ACC112 (cell line): Measurements from ENCODE around the gene CD109.
A peak's percentile ranks its signal among the peaks of the same experiment; 100 is the strongest.

Experiments used
- H2AFZ ChIP-seq: fragments of 200-600 bp; sonication (generic); one replicate; pipeline ENCODE4 v1.6.0; 2017; ENCODE audit warnings: antibody characterized with exemption, low read length; ENCODE audit not compliant: unreplicated experiment
- H3K27ac ChIP-seq: fragments of 200-600 bp; sonication (generic); 2 replicates; pipeline ENCODE4 v1.5.1; 2014; ENCODE audit warnings: low read depth, mild to moderate bottlenecking, antibody characterized with exemption, low read length, moderate library complexity
- H3K27me3 ChIP-seq: fragments of 200-600 bp; sonication (generic); 2 replicates; pipeline ENCODE4 v1.6.1; 2014; ENCODE audit warnings: mild to moderate bottlenecking, antibody characterized with exemption, low read length, moderate library complexity, mixed read lengths; ENCODE audit not compliant: insufficient read depth
- H3K36me3 ChIP-seq: fragments of 200-600 bp; sonication (generic); 2 replicates; pipeline ENCODE4 v1.6.1; 2016; ENCODE audit warnings: mild to moderate bottlenecking, antibody characterized with exemption, low read length, moderate library complexity, mixed read lengths; ENCODE audit not compliant: insufficient read depth
- H3K4me1 ChIP-seq: fragments of 200-600 bp; sonication (generic); one replicate; pipeline ENCODE4 v1.6.1; 2016; ENCODE audit warnings: low read length, mixed read lengths; ENCODE audit not compliant: insufficient read depth, unreplicated experiment, control insufficient read depth
- H3K4me3 ChIP-seq: fragments of 200-600 bp; sonication (generic); 2 replicates; pipeline ENCODE4 v1.5.1; 2014; ENCODE audit warnings: mild to moderate bottlenecking, low read depth, low read length
- H3K79me2 ChIP-seq: fragments of 200-600 bp; sonication (generic); one replicate; pipeline ENCODE4 v1.6.0; 2016; ENCODE audit warnings: low read length; ENCODE audit not compliant: control insufficient read depth, unreplicated experiment, insufficient read depth

Gene CD109

GRCh38 chr6:73743081-73743480 is 47.1 kb downstream of the CD109 start:
- H3K27me3 ChIP-seq: no peaks in the 10 kb centered on the region
- no peaks in the 10 kb centered on the region; the same call in 1 of the 2 replicates for H3K36me3 ChIP-seq
- peaks cover 24% of the 10 kb centered on the region for H3K4me1 ChIP-seq
- H2AFZ ChIP-seq: no peak overlapping the region
- no peak overlapping the region for H3K27ac ChIP-seq
- H3K4me3 ChIP-seq: no peak overlapping the region
- no peaks in the 10 kb centered on the region for H3K79me2 ChIP-seq

GRCh38 chr6:73743556-73743955 is 47.6 kb downstream of the CD109 start:
- Histone ChIP-seq H3K27me3 (no peaks in the 10 kb centered on the region), H3K79me2 (no peaks in the 10 kb centered on the region), H3K4me3 (no peak overlapping the region), H2AFZ (no peak overlapping the region), H3K27ac (no peak overlapping the region), H3K36me3 (no peaks in the 10 kb centered on the region; the same call in 1 of the 2 replicates), H3K4me1 (peaks cover 24% of the 10 kb centered on the region)

GRCh38 chr6:73746787-73747186 is 50.8 kb downstream of the CD109 start:
- Histone ChIP-seq H3K36me3 (no peaks in the 10 kb centered on the region; the same call in none of the 2 replicates), H3K4me3 (peak overlapping the region; percentile 60), H3K79me2 (no peaks in the 10 kb centered on the region), H3K27ac (peak overlapping the region; percentile 55), H3K4me1 (peaks cover 24% of the 10 kb centered on the region), H2AFZ (no peak overlapping the region), H3K27me3 (no peaks in the 10 kb centered on the region)

- H3K4me3 ChIP-seq: peak overlapping the region; percentile 60
- no peaks in the 10 kb centered on the region for H3K27me3 ChIP-seq
- H3K36me3 ChIP-seq: no peaks in the 10 kb centered on the region; the same call in none of the 2 replicates
- H3K4me1 ChIP-seq: peaks cover 24% of the 10 kb centered on the region
- peak overlapping the region; percentile 49 for H2AFZ ChIP-seq
- H3K79me2 ChIP-seq: no peaks in the 10 kb centered on the region
- H3K27ac ChIP-seq: peak overlapping the region; percentile 55
Observed at GRCh38 chr6:73747289-73747688, 51.3 kb downstream of the CD109 start.

- no peaks in the 10 kb centered on the region for H3K4me1 ChIP-seq
- H3K79me2 ChIP-seq: no peaks in the 10 kb centered on the region
- H3K36me3 ChIP-seq: no peaks in the 10 kb centered on the region; the same call in 1 of the 2 replicates
- no peak overlapping the region for H3K27ac ChIP-seq
- H3K27me3 ChIP-seq: no peaks in the 10 kb centered on the region
- H3K4me3 ChIP-seq: no peak overlapping the region
- no peak overlapping the region for H2AFZ ChIP-seq
Observed at GRCh38 chr6:73752943-73753342, 56.9 kb downstream of the CD109 start.

- Histone ChIP-seq H3K79me2 (no peaks in the 10 kb centered on the region), H3K4me3 (no peak overlapping the region), H3K36me3 (peaks cover 3% of the 10 kb centered on the region), H3K4me1 (peaks cover 4% of the 10 kb centered on the region), H2AFZ (no peak overlapping the region), H3K27ac (no peak overlapping the region), H3K27me3 (no peaks in the 10 kb centered on the region)
Observed at GRCh38 chr6:73766040-73766439, 70.0 kb downstream of the CD109 start.

GRCh38 chr6:73768558-73768957 is 72.6 kb downstream of the CD109 start:
- H3K27ac ChIP-seq: no peak overlapping the region
- peaks cover 9% of the 10 kb centered on the region for H3K36me3 ChIP-seq

GRCh38 chr6:73769976-73770375 is 74.0 kb downstream of the CD109 start:
- H2AFZ ChIP-seq: no peak overlapping the region

More at GRCh38 chr6:73768558-73768957, 72.6 kb downstream of the CD109 start:
- no peaks in the 10 kb centered on the region for H3K79me2 ChIP-seq
- H3K4me1 ChIP-seq: peaks cover 6% of the 10 kb centered on the region
- no peaks in the 10 kb centered on the region for H3K27me3 ChIP-seq
- H2AFZ ChIP-seq: no peak overlapping the region
- no peak overlapping the region for H3K4me3 ChIP-seq

GRCh38 chr6:73774311-73774774 is 78.3 kb downstream of the CD109 start:
- Histone ChIP-seq H3K4me3 (peak overlapping the region; percentile 59), H3K79me2 (no peaks in the 10 kb centered on the region), H3K27ac (peak overlapping the region; percentile 90), H3K27me3 (no peaks in the 10 kb centered on the region), H2AFZ (no peak overlapping the region), H3K36me3 (peaks cover 6% of the 10 kb centered on the region; the same call in 1 of the 2 replicates), H3K4me1 (peaks cover 21% of the 10 kb centered on the region)

More at GRCh38 chr6:73769976-73770375, 74.0 kb downstream of the CD109 start:
- peaks cover 18% of the 10 kb centered on the region for H3K4me1 ChIP-seq
- no peak overlapping the region for H3K4me3 ChIP-seq
- H3K79me2 ChIP-seq: no peaks in the 10 kb centered on the region
- H3K36me3 ChIP-seq: peaks cover 9% of the 10 kb centered on the region
- H3K27me3 ChIP-seq: no peaks in the 10 kb centered on the region
- H3K27ac ChIP-seq: no peak overlapping the region

- H3K79me2 ChIP-seq: no peaks in the 10 kb centered on the region
- no peaks in the 10 kb centered on the region for H3K27me3 ChIP-seq
- H3K4me1 ChIP-seq: peaks cover 8% of the 10 kb centered on the region
- H3K4me3 ChIP-seq: no peak overlapping the region
- H3K36me3 ChIP-seq: no peaks in the 10 kb centered on the region; the same call in 1 of the 2 replicates
- no peak overlapping the region for H2AFZ ChIP-seq
- no peak overlapping the region for H3K27ac ChIP-seq
Observed at GRCh38 chr6:73779943-73780342, 83.9 kb downstream of the CD109 start.

GRCh38 chr6:73782911-73783310 is 86.9 kb downstream of the CD109 start:
- Histone ChIP-seq H3K4me1 (no peaks in the 10 kb centered on the region), H2AFZ (no peak overlapping the region), H3K27me3 (no peaks in the 10 kb centered on the region), H3K79me2 (no peaks in the 10 kb centered on the region), H3K36me3 (no peaks in the 10 kb centered on the region; the same call in 1 of the 2 replicates), H3K4me3 (no peak overlapping the region), H3K27ac (no peak overlapping the region)
